NCI-H345 (cell line): ENCODE data around the gene TNFRSF14.
"Not testable (repeated sequence)": the region's sequence is repeated elsewhere in the genome, so short reads cannot be mapped to it uniquely, and the experiment has no call there.

Experiments used
- DNase-seq: peaks from one replicate; lab custom pipeline; 2025; lab: John Stamatoyannopoulos, UW

TNFRSF14 gene

GRCh38 chr1:2554621-2555387, 1.4 kb upstream of the TNFRSF14 start:
- peak; percentile 31 for DNase-seq

- peak; percentile 53 for DNase-seq
Measured at GRCh38 chr1:2555634-2556276, 416 bp upstream of the TNFRSF14 start.

DNA sequence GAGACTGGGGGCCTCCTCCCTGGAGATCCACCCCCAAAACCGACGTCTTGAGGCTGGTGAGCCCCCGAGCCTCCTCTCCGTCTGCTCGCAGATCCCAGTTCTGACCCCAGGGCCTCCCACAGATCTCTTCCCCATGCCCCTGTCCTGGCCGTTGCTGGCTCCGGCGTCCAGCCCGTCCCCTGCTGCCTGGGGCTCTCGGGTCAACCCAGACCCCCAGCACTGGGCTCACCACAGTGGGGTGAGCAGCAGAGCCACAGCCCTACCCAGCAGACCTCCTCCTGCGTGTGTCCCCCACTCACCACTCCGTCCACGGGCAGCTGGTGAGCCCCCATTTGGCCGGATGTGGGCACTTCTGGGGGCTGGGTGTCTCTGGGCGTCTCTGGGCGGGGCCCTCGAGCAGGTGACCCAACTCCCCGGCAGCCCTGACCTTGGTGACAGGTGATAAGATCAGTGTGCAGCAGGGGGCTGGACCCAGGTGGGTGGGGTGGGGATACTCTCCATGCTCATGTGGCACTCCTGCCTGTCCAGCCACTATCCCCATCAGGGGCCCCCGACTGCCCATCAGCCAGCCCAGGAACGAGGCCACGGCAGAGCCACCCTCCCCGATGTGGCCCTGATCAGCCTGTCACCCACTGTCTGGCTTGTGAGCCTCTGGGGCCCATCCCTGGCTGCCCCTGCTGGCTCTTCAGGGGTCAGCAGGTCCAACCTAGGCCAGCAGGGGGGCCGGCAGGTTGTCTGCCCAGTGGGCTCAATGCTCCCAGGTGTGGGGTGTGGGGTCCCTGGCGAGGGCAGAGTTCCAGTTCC, 709 bp downstream of the TNFRSF14 start:
- no peak for DNase-seq

- DNase-seq: no peak
Measured at GRCh38 chr1:2557482-2558400, 1.6 kb downstream of the TNFRSF14 start.

- DNase-seq: no peak
Measured at GRCh38 chr1:2558420-2558819, 2.2 kb downstream of the TNFRSF14 start.

- no peak for DNase-seq
Measured at GRCh38 chr1:2558861-2559260, 2.7 kb downstream of the TNFRSF14 start.

DNA sequence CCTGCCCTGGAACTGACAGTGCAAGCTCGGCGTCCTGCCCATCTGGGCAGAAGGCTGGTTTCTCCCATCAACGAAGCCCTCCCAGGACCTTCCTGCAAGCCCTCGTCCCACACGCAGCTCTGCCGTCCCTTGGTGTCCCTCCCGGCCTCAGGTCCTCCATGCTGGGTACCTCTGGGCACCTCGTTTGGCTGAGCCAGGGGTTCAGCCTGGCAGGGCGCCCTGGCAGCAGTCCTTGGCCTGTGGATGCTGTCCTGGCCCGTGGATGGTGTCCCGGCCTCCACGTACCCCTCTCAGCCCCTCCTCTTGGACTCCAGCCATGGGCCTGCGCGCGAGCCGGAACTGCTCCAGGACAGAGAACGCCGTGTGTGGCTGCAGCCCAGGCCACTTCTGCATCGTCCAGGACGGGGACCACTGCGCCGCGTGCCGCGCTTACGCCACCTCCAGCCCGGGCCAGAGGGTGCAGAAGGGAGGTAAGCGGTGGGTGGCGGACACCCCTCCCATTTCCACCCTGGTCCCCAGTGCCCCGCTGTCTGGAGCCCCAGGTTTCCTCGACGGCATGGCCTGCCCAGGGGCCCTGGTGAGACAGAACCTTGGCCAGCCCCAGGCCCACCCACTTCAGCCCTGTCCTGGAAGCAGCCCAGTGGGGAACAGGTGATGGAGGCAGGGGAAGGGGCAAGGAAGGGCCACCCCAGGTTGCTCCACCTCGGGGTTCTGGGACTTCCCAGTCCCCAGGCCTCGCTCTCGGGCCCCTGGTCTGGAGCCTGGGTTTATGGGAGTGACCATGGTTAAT, 3.5 kb downstream of the TNFRSF14 start:
- no peak for DNase-seq

DNA sequence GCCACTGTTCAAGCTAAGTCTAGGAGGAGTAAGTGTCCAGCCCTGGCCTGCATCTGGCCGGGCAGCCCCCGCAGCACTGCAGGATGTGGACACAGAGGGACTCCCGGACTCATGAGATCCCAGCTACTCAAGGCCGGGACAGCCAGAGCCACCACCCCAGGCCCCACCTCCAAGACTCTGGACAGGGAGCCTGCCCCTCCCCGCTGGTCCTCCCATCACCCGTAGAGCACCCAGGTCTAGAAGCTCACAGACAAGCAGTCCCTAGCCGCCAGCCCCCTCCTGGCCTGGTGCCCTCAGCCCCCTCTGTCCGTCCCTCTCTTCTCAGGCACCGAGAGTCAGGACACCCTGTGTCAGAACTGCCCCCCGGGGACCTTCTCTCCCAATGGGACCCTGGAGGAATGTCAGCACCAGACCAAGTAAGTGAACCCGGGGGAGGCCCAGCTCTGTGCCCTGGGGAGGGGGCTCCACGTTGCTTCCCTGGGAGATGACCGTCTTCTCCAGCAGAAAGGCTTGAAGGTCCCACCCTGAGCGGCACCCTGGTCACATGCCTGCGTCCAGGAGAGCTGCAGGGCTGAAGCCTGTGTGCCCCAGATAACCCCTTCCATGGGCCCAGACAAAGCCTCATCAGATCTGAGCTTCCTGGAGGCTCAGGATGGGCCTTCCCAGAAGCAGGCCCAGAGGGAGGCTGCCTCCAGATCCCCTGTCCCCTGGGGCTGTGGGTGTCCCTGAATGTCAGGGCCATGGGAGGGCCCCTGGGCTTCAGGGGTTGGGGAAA, 4.3 kb downstream of the TNFRSF14 start:
- no peak for DNase-seq

- no peak for DNase-seq
Measured at GRCh38 chr1:2561446-2561845, 5.3 kb downstream of the TNFRSF14 start.

DNA sequence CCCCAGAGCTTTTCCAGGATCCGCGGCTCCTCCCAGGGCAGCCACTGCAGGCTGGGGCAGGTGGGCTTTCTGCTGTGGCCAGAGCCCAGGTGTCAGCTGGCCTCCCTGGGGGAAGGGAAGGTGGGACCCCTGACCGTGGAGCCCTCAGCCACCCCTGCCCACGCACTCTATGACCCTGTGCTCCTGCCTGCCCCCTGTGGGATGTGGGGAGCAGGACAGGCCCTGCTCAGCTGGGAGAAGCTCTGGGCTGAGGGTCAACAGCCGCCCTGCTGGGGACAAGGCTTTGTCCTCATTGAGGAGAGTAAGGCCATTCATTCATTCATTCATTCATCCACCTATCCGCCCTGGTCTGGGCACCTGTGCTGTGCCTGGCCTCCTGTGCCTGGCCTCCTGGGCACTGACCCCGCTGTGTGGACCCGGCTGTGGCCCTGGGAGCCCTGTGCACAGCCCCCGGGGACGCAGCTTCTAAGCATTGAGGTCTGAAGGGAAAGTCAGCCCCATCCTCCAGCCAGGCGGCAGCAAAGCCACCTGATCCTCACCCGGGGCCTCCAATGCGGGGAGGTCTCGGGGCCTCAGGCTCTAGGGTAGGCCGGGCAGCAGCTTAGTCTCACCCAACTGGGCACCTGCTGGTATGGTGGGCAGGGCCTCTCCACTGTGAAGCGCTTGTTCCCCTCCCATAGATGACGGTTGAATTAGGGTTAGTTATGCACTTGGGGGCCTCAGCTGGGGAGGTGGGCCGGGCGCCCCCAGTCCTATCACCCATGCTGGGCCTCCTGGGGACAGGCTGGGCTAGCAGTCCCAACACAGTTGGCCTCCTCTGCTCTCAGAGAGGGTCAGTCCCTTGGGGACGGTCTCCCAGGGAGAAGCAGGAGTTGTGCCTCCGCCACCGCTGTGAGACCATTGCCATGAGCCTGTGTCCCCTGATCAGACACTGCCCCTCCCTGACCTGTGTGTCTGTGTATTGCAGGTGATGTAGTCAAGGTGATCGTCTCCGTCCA, 6.0 kb downstream of the TNFRSF14 start:
- DNase-seq: no peak

DNA sequence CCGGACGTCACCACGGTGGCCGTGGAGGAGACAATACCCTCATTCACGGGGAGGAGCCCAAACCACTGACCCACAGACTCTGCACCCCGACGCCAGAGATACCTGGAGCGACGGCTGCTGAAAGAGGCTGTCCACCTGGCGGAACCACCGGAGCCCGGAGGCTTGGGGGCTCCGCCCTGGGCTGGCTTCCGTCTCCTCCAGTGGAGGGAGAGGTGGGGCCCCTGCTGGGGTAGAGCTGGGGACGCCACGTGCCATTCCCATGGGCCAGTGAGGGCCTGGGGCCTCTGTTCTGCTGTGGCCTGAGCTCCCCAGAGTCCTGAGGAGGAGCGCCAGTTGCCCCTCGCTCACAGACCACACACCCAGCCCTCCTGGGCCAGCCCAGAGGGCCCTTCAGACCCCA, 7.0 kb downstream of the TNFRSF14 start:
- DNase-seq: no peak

GRCh38 chr1:2564006-2564814, 8.0 kb downstream of the TNFRSF14 start:
- no peak for DNase-seq

GRCh38 chr1:2564815-2565374, 8.7 kb downstream of the TNFRSF14 start:
- peak; percentile 78 for DNase-seq

GRCh38 chr1:2566101-2567045, 10.2 kb downstream of the TNFRSF14 start:
- no peak for DNase-seq

- DNase-seq: no peak
Measured at GRCh38 chr1:2567083-2567679, 11.0 kb downstream of the TNFRSF14 start.

DNA sequence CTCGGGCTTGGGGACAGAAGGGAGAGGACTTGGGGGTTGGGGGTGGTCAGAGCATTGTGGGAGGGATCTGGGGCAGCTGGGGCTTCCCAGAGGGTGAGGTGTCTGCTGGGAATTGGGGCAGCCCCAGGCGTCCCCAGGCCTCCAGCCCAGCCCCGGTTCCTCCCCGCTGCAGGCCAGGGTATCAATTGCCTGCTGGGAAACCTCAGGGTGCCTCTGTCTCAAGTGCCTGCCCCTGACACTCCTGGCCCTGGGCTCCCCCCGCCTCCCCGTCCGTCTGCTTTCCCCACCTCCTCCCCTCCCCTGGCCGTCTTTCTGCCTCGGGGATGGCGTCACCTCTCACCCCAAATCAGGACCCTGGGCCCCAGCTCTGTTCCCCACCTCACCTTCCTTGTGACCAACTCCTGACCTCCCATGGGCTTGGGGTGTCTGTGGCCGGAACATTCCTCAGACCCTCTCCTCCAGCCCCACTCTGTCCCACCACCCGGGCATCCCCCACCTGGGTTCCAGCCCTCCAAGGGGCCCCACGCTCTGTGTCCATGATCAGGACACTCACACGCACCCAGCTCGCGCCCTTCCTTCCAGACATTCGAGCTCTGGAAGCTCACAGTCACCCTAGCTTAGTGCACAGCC, 12.1 kb downstream of the TNFRSF14 start:
- DNase-seq: not testable (repeated sequence)
